Uterus (tissue), 4 donors: Measurements from ENCODE around the gene IGF2BP2. TPM values are rescaled to one million over a fixed set of nuclear protein-coding genes. Genes with fewer than 3 reads are reported as not detected.
"Not testable (repeated sequence)": the region's sequence is repeated elsewhere in the genome, so short reads cannot be mapped to it uniquely, and the experiment has no call there.

ENCODE experiments used
- DNase-seq, 2 donors: peaks; one replicate each; pipeline ENCODE4 v3.0.0-alpha.2; 2019 to 2020
- H3K27ac ChIP-seq, 2 donors: fragments of 200-600 bp; sonication (generic); 1 replicate in 1 of 2; 2 replicates in 1 of 2; pipeline ENCODE4 v1.5.1; 2016 to 2018
- H3K27me3 ChIP-seq, 2 donors: fragments of 200-600 bp; sonication (generic); one replicate each; pipeline ENCODE4 v1.5.1; 2018 to 2019; ENCODE audit warnings: control low read depth in 1 of 2
- H3K36me3 ChIP-seq, 2 donors: fragments of 200-600 bp; sonication (generic); one replicate each; pipeline ENCODE4 v1.5.1; 2019; ENCODE audit warnings: control low read depth in 1 of 2
- H3K4me1 ChIP-seq, 2 donors: fragments of 200-600 bp; sonication (generic); one replicate each; pipeline ENCODE4 v1.5.1; 2018 to 2019; ENCODE audit warnings: control low read depth in 1 of 2
- H3K4me3 ChIP-seq, 2 donors: fragments of 200-600 bp; sonication (generic); 1 replicate in 1 of 2; 2 replicates in 1 of 2; pipeline ENCODE4 v1.5.1; 2018 to 2019; ENCODE audit warnings: mild to moderate bottlenecking in 1 of 2
- H3K9me3 ChIP-seq, 2 donors: fragments of 200-600 bp; sonication (generic); one replicate each; pipeline ENCODE4 v1.5.1; 2019; ENCODE audit warnings: control low read depth in 1 of 2
- POLR2A ChIP-seq, 2 donors: fragments of 450-650 bp; IDR thresholded peaks; one replicate each; pipeline ENCODE4 v1.6.1; 2016; ENCODE audit warnings: antibody characterized with exemption in 2 of 2, mild to moderate bottlenecking in 1 of 2, moderate library complexity in 1 of 2
- intact Hi-C: fragments of 100-400 bp; cut with DNase I; formaldehyde crosslinking; loops from one replicate; pipeline ENCODE4 v1.15.1; 2023; ENCODE audit warnings: low total_unique reads
- total RNA-seq, 4 donors: library from RNA; depleted of rRNA in 3 of 4; stranded (reverse); fragments of >200 nt in 3 of 4; gene quantifications; one replicate each; pipeline versions ENCODE4 v1.1.0 to v1.2.4, GENCODE V29; 2014 to 2023
- TF ChIP-seq, protein P1 (sequence below), 4 experiments: fragments of 200-600 bp in 2 of 4; fragments of 450-650 bp in 2 of 4; sonication (generic) in 2 of 4; IDR thresholded peaks; one replicate each; pipeline ENCODE4 v1.5.1; 2016 to 2019; ENCODE audit warnings: antibody characterized with exemption in 4 of 4, mild to moderate bottlenecking in 2 of 4, moderate library complexity in 1 of 4
- donor health status: DM: yes; HTN: yes; CAD: no.

The IGF2BP2 gene
- total RNA-seq, 4 donors from 2014 or later, result 2.9 to 65.6 (median 13.1) TPM

DNA sequence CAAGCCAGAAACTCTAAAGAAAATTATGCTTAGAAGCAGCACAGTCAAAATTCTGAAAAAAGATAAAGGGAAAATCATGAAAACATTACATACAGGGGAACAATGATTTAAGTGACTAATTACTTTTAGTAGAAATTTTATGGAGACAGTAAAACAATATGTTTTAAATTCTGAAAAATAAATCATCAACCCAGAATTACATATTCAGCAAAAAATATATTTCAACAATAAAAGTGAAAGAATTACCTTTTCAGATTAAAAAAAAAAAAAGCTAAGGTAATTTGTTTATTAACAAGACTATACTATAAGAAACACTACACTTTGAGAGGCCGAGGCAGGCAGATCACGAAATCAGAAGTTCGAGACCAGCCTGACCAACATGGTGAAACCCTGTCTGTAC is 32.4 kb upstream of the IGF2BP2 start:
- Histone ChIP-seq H3K4me3 (no peak overlapping the region), H3K4me1 (no peaks in the 10 kb centered on the region), H3K36me3 (no peaks in the 10 kb centered on the region), H3K27ac (no peak overlapping the region), H3K27me3 (no peaks in the 10 kb centered on the region), H3K9me3 (no peaks in the 10 kb centered on the region)
- intact Hi-C loops, result no loop called here
- TF ChIP-seq, protein P1, sequence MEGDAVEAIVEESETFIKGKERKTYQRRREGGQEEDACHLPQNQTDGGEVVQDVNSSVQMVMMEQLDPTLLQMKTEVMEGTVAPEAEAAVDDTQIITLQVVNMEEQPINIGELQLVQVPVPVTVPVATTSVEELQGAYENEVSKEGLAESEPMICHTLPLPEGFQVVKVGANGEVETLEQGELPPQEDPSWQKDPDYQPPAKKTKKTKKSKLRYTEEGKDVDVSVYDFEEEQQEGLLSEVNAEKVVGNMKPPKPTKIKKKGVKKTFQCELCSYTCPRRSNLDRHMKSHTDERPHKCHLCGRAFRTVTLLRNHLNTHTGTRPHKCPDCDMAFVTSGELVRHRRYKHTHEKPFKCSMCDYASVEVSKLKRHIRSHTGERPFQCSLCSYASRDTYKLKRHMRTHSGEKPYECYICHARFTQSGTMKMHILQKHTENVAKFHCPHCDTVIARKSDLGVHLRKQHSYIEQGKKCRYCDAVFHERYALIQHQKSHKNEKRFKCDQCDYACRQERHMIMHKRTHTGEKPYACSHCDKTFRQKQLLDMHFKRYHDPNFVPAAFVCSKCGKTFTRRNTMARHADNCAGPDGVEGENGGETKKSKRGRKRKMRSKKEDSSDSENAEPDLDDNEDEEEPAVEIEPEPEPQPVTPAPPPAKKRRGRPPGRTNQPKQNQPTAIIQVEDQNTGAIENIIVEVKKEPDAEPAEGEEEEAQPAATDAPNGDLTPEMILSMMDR (IDR thresholded peaks at IDR 0.05), result no peak
- no peak for TF ChIP-seq POLR2A (IDR thresholded peaks at IDR 0.05)
- DNase-seq, result no peak

DNA sequence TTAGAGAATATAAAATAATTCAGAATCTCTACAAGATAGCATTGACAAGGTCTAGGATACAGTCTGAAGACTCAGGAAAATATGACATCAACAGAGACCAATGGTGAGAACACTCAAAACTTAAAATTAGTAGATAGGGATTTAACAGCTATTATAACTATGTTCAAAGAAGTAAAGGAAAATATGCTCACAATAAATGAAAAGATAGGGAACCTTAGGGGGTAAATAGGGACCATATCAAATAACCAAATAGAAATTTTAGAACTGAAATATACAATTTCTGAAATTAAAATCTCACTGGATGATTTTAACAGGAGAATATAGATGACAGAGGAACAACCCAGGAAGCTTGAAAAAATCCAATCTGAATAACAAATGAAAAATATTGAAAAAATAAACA is 31.8 kb upstream of the IGF2BP2 start:
- no peaks in the 10 kb centered on the region for H3K4me1 ChIP-seq
- no peaks in the 10 kb centered on the region for H3K27me3 ChIP-seq
- no peaks in the 10 kb centered on the region for H3K9me3 ChIP-seq
- H3K27ac ChIP-seq, result no peak overlapping the region
- no peak for DNase-seq
- TF ChIP-seq POLR2A (IDR thresholded peaks at IDR 0.05), result no peak
- TF ChIP-seq, protein P1 (IDR thresholded peaks at IDR 0.05), result no peak
- intact Hi-C loops, result no loop called here
- H3K4me3 ChIP-seq, result no peak overlapping the region
- no peaks in the 10 kb centered on the region for H3K36me3 ChIP-seq

DNA sequence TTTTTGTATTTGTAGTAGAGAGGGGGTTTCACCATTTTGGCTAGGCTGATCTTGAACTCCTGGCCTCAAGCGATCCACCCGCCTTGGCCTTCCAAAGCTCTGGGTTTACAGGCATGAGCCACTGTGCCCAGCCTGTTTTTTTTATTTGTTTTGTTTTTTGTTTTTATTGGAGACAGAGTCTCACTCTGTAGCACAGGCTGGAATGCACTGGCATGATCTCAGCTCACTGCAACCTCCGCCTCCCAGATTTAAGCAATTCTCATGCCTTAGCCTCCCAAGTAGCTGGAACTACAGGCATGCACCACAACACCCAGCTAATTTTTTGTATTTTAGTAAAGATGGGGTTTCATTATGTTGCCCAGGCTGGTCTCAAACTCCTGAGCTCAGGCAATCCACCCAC is 28.9 kb upstream of the IGF2BP2 start:
- H3K36me3 ChIP-seq, intact Hi-C loops, DNase-seq, H3K27me3 ChIP-seq, H3K27ac ChIP-seq, H3K4me3 ChIP-seq, H3K4me1 ChIP-seq, H3K9me3 ChIP-seq: not testable (repeated sequence)

DNA sequence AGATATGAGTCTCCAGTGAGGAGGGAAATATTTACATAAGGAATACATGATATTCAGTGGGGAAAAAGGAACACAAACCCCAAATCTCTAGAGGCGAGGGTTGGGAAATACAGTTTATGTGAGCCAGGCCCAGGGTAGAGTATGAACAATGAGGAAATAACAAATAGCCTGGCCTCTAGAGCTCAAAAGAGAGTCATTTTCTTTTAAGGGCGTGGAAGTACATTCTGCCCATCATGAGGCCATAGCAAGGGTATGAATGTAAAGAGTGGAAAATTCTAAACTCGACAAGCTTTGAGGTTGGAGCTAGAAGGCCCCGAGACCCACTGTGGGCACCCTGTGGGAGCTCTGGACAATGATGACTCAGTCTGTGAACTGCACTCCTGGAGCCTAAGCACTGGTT is 27.8 kb upstream of the IGF2BP2 start:
- no peaks in the 10 kb centered on the region for H3K4me1 ChIP-seq
- H3K4me3 ChIP-seq, result no peak overlapping the region
- DNase-seq, result no peak
- H3K27me3 ChIP-seq, result no peaks in the 10 kb centered on the region
- intact Hi-C loops, result no loop called here
- TF ChIP-seq POLR2A (IDR thresholded peaks at IDR 0.05), result no peak
- TF ChIP-seq, protein P1 (IDR thresholded peaks at IDR 0.05), result no peak
- no peaks in the 10 kb centered on the region for H3K36me3 ChIP-seq
- no peaks in the 10 kb centered on the region for H3K9me3 ChIP-seq
- no peak overlapping the region for H3K27ac ChIP-seq

DNA sequence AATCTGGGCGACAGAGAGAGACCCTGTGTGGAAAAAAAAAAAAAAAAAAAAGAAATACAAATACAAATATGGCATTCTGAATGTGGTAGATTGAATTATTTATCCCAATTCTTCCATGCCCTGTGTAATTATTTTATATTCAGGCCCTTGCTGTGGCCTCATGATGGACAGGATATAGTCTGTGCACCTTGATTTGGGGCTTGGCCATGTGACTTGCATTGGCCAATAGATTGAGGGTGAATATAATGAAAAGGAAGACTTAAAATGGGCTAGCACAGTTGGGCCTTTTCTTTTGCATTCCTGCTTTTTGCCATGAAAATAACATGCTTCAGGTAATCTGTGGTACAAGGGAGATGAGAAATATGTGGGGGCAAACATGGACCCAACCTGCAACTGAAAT is 27.1 kb upstream of the IGF2BP2 start:
- no peaks in the 10 kb centered on the region for H3K4me1 ChIP-seq
- H3K9me3 ChIP-seq, result no peaks in the 10 kb centered on the region
- no peaks in the 10 kb centered on the region for H3K27me3 ChIP-seq
- no peak for DNase-seq
- TF ChIP-seq, protein P1 (IDR thresholded peaks at IDR 0.05), result no peak
- TF ChIP-seq POLR2A (IDR thresholded peaks at IDR 0.05), result no peak
- no peak overlapping the region for H3K27ac ChIP-seq
- intact Hi-C loops, result no loop called here
- no peak overlapping the region for H3K4me3 ChIP-seq
- no peaks in the 10 kb centered on the region for H3K36me3 ChIP-seq

DNA sequence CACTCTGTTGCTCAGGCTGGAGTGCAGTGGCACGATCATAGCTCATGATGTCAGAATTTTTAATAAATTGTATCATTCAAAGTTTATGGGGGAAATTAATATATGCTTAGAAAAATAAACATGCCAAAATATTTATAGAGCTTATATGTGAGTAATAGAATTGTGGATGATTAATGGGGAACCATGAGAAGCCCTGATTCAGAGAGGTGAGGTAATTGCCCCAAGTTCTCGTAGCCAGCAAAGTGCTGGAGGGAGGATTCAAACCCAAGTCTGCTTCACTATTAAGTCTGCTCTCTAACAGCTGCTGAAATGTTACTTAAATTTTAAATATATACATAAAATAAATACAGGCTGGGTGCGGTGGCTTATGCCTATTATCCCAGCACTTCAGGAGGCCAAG is 26.2 kb upstream of the IGF2BP2 start:
- DNase-seq, result no peak
- Histone ChIP-seq H3K27me3 (no peaks in the 10 kb centered on the region), H3K27ac (no peak overlapping the region), H3K4me1 (no peaks in the 10 kb centered on the region), H3K36me3 (no peaks in the 10 kb centered on the region), H3K9me3 (no peaks in the 10 kb centered on the region), H3K4me3 (no peak overlapping the region)
- no peak for TF ChIP-seq POLR2A (IDR thresholded peaks at IDR 0.05)
- TF ChIP-seq, protein P1 (IDR thresholded peaks at IDR 0.05), result no peak
- intact Hi-C loops, result no loop called here
